Lower leg skin (tissue), 4 donors: ENCODE measurements around the gene ZFP62. TPM values are rescaled to one million over a fixed set of nuclear protein-coding genes. Genes with fewer than 3 reads are reported as not detected.

ENCODE experiments used
- DNase-seq, 2 donors: peaks; one replicate each; pipeline ENCODE4 v3.0.0-alpha.2; 2019; ENCODE audit warnings: low spot score in 2 of 2
- H3K4me3 ChIP-seq: fragments of 200-600 bp; sonication (generic); 2 replicates; pipeline ENCODE4 v1.5.1; 2017; ENCODE audit warnings: mild to moderate bottlenecking, low read depth; ENCODE audit not compliant: poor library complexity, severe bottlenecking
- CTCF ChIP-seq, 3 donors: fragments of 450-650 bp; IDR thresholded peaks; one replicate each; pipeline ENCODE4 v1.5.1; 2016; ENCODE audit warnings: antibody characterized with exemption in 3 of 3, mild to moderate bottlenecking in 3 of 3, moderate library complexity in 2 of 3
- POLR2A ChIP-seq, 2 donors: fragments of 450-650 bp; IDR thresholded peaks; one replicate each; pipeline ENCODE4 v1.6.1; 2016 to 2017; ENCODE audit warnings: antibody characterized with exemption in 2 of 2, mild to moderate bottlenecking in 1 of 2, moderate library complexity in 1 of 2
- WGBS, 2 donors: methylation state at CpG; one replicate each; pipeline ENCODE4 v1.1.5; 2018; 5-methylcytosine and 5-hydroxymethylcytosine counted together
- intact Hi-C: fragments of 100-400 bp; cut with DNase I; formaldehyde crosslinking; loops from one replicate; pipeline ENCODE4 v1.15.0; 2023; ENCODE audit warnings: low total_unique reads
- total RNA-seq, 4 donors: library from RNA; depleted of rRNA; stranded (reverse); fragments of >200 nt; gene quantifications; one replicate each; pipeline ENCODE4 v1.1.0, GENCODE V29; 2016

Gene ZFP62
- total RNA-seq, 4 donors from 2014 or later = 14.5 to 35.8 (median 31.1) TPM

- intact Hi-C loops = no loop called here
- peak in 1 of 2 donors; percentile 59 for DNase-seq
- TF ChIP-seq CTCF (IDR thresholded peaks at IDR 0.05) = no peak
- no peak for TF ChIP-seq POLR2A (IDR thresholded peaks at IDR 0.05)
- 35 to 37% methylated on average over 6 of the region's 6 CpGs for WGBS, 2 donors
- no peak overlapping the region for H3K4me3 ChIP-seq
Observed at GRCh38 chr5:180807654-180808414, 53.2 kb downstream of the ZFP62 start.

- no peak overlapping the region for H3K4me3 ChIP-seq
- TF ChIP-seq CTCF (IDR thresholded peaks at IDR 0.05) = no peak
- TF ChIP-seq POLR2A (IDR thresholded peaks at IDR 0.05) = no peak
- WGBS, 2 donors = 77 to 80% methylated on average over 1 of the region's 1 CpG
- intact Hi-C loops = no loop called here
- DNase-seq = no peak
Observed at GRCh38 chr5:180807046-180807445, 54.0 kb downstream of the ZFP62 start.

GRCh38 chr5:180806351-180807011 lies 54.6 kb downstream of the ZFP62 start:
- no peak overlapping the region for H3K4me3 ChIP-seq
- intact Hi-C loops = no loop called here
- WGBS, 2 donors = 61 to 69% methylated on average over 9 of the region's 9 CpGs
- peak in 1 of 2 donors; percentile 84 for DNase-seq
- TF ChIP-seq CTCF (IDR thresholded peaks at IDR 0.05) (no peak), POLR2A (IDR thresholded peaks at IDR 0.05) (no peak)

- no peak for TF ChIP-seq POLR2A (IDR thresholded peaks at IDR 0.05)
- DNase-seq = no peak
- intact Hi-C loops = no loop called here
- no peak overlapping the region for H3K4me3 ChIP-seq
- 78 to 85% methylated on average over 22 of the region's 22 CpGs for WGBS, 2 donors
Observed at GRCh38 chr5:180804129-180804618, 56.9 kb downstream of the ZFP62 start.

GRCh38 chr5:180803181-180804128 lies 57.6 kb downstream of the ZFP62 start:
- H3K4me3 ChIP-seq = peak overlapping the region; percentile 54
- intact Hi-C loops = no loop called here
- DNase-seq = peak; percentile 85 to 96
- WGBS, 2 donors = 11 to 13% methylated on average over 30 to 34 of the region's 41 CpGs
- TF ChIP-seq CTCF (IDR thresholded peaks at IDR 0.05) = no peak
- TF ChIP-seq POLR2A (IDR thresholded peaks at IDR 0.05) = peak in 1 of 2 donors; percentile 59
